DOHH2 (cell line): ENCODE data around the gene UFM1.

Experiments
- H3F3A ChIP-seq: fragments of 200-600 bp; sonication (generic), shearing (Covaris generic); 2 replicates; pipeline ENCODE4 v1.6.0; 2016; ENCODE audit warnings: antibody characterized with exemption, mild to moderate bottlenecking; ENCODE audit not compliant: control insufficient read depth, insufficient read depth
- H3K27ac ChIP-seq: fragments of 200-600 bp; sonication (generic); 2 replicates; pipeline ENCODE4 v1.5.1; 2014; ENCODE audit warnings: low read depth, mild to moderate bottlenecking, low read length, moderate library complexity
- H3K27me3 ChIP-seq: fragments of 200-600 bp; sonication (generic); 2 replicates; pipeline ENCODE4 v1.6.1; 2014; ENCODE audit warnings: mild to moderate bottlenecking, low read length, mixed read lengths; ENCODE audit not compliant: control insufficient read depth
- H3K36me3 ChIP-seq: fragments of 200-600 bp; sonication (generic); 2 replicates; pipeline ENCODE4 v1.6.1; 2014; ENCODE audit warnings: mild to moderate bottlenecking, low read length, moderate library complexity, mixed read lengths; ENCODE audit not compliant: control insufficient read depth
- H3K4me1 ChIP-seq: fragments of 200-600 bp; sonication (generic); 2 replicates; pipeline ENCODE4 v1.6.1; 2014; ENCODE audit warnings: mild to moderate bottlenecking, low read length, mixed read lengths; ENCODE audit not compliant: control insufficient read depth
- H3K4me2 ChIP-seq: fragments of 200-600 bp; sonication (generic); 2 replicates; pipeline ENCODE4 v1.6.0; 2014; ENCODE audit warnings: mild to moderate bottlenecking, low read length, moderate library complexity
- H3K4me3 ChIP-seq: fragments of 200-600 bp; sonication (generic); 2 replicates; pipeline ENCODE4 v1.5.1; 2014; ENCODE audit warnings: mild to moderate bottlenecking, low read length, mixed read lengths
- H3K79me2 ChIP-seq: fragments of 200-600 bp; sonication (generic); 2 replicates; pipeline ENCODE4 v1.6.1; 2014; ENCODE audit warnings: mild to moderate bottlenecking, low read length, mixed read lengths; ENCODE audit not compliant: control insufficient read depth
- H3K9me2 ChIP-seq: fragments of 200-600 bp; sonication (generic); replicated peaks from 2 replicates; pipeline ENCODE4 v1.6.1; 2014; ENCODE audit warnings: mild to moderate bottlenecking, low read length, mixed read lengths; ENCODE audit not compliant: control insufficient read depth
- H3K9me3 ChIP-seq: fragments of 200-600 bp; sonication (generic); 2 replicates; pipeline ENCODE4 v1.6.1; 2014; ENCODE audit warnings: antibody characterized with exemption, low read length, mixed read lengths; ENCODE audit not compliant: control insufficient read depth, insufficient read depth
- H4K20me1 ChIP-seq: fragments of 200-600 bp; sonication (generic); 2 replicates; pipeline ENCODE4 v1.6.0; 2014; ENCODE audit warnings: low read depth, mild to moderate bottlenecking, antibody characterized with exemption, low read length, moderate library complexity; ENCODE audit not compliant: control insufficient read depth, insufficient read depth
- EZH2phosphoT487 ChIP-seq: fragments of 200-600 bp; sonication (generic); IDR thresholded peaks from 2 replicates; pipeline ENCODE4 v1.6.1; 2017; ENCODE audit warnings: borderline replicate concordance, mild to moderate bottlenecking, antibody characterized with exemption, low read length, moderate library complexity, mixed read lengths
- TF ChIP-seq, protein P1 (sequence below): fragments of 200-600 bp; sonication (generic); IDR thresholded peaks from one replicate; pipeline ENCODE4 v1.5.1; 2014; ENCODE audit warnings: antibody characterized with exemption, mild to moderate bottlenecking, low read depth, low read length; ENCODE audit not compliant: poor library complexity, severe bottlenecking

The UFM1 gene

DNA sequence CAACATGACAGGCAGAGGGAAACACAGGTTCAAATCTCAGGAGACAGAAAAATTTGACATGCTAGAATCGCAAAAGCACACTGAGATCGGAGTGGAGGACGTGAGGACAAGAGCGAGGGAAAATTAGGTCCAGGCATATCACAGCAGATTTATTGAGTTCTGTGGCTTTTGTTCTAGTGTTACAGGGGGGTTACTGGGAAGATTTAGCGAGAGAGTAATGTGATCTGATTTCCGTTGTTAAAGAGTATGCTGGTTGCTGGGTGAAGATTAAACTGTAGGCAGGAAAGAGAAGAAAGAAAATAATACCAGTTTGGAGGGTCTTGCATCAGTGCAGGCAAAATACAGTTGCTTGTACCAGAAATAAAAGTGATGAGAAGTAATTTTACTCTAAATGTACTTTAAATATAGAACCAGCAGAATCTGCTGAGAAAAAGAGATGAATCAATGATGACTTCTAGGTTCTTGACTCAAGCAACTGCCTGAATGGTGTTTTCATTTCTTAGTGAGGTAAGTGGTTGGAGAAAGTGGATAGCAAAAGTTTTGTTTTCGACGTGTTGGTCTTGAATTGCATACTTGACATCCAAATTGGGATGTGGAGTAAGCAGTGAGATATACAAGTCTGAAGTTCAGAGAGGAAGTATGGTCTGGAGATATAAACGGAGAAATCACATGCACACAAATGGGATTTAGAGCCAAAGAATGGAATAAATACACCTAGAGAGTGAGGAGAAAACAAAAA is 35.7 kb downstream of the UFM1 start:
- TF ChIP-seq, protein P1, sequence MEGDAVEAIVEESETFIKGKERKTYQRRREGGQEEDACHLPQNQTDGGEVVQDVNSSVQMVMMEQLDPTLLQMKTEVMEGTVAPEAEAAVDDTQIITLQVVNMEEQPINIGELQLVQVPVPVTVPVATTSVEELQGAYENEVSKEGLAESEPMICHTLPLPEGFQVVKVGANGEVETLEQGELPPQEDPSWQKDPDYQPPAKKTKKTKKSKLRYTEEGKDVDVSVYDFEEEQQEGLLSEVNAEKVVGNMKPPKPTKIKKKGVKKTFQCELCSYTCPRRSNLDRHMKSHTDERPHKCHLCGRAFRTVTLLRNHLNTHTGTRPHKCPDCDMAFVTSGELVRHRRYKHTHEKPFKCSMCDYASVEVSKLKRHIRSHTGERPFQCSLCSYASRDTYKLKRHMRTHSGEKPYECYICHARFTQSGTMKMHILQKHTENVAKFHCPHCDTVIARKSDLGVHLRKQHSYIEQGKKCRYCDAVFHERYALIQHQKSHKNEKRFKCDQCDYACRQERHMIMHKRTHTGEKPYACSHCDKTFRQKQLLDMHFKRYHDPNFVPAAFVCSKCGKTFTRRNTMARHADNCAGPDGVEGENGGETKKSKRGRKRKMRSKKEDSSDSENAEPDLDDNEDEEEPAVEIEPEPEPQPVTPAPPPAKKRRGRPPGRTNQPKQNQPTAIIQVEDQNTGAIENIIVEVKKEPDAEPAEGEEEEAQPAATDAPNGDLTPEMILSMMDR: no peak
- TF ChIP-seq EZH2phosphoT487: no peak
- H3K9me3 ChIP-seq: no peaks in the 10 kb centered on the region
- H3F3A ChIP-seq: no peaks in the 10 kb centered on the region
- H3K36me3 ChIP-seq: no peaks in the 10 kb centered on the region
- no peak overlapping the region for H3K4me2 ChIP-seq
- no peaks in the 10 kb centered on the region for H3K27me3 ChIP-seq
- no peaks in the 10 kb centered on the region for H3K79me2 ChIP-seq
- H4K20me1 ChIP-seq: no peaks in the 10 kb centered on the region
- H3K4me1 ChIP-seq: no peaks in the 10 kb centered on the region
- H3K4me3 ChIP-seq: no peak overlapping the region
- H3K27ac ChIP-seq: no peak overlapping the region
- H3K9me2 ChIP-seq: no peaks in the 10 kb centered on the region

DNA sequence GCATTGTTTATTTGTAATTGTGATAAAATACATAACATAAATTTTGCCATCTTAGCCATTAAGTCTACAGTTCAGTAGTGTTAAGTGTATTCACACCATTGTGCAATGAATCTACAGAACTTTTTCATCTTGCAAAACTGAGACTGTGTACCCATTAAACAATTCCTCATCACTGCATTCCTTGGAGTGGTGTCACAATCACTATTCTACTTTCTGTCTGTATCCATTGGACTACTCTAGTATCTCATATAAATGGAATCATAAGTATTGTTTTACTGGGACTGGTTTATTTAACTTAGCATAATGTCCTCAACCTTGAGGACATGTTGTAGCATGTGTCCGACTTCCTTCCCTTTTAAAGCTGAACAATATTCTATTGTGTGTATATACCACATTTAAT is 36.8 kb downstream of the UFM1 start:
- H3K27ac ChIP-seq: no peak overlapping the region
- TF ChIP-seq, protein P1: no peak
- TF ChIP-seq EZH2phosphoT487: no peak
- H3K4me3 ChIP-seq: no peak overlapping the region
- no peaks in the 10 kb centered on the region for H3K27me3 ChIP-seq
- H3K9me3 ChIP-seq: no peaks in the 10 kb centered on the region
- H4K20me1 ChIP-seq: no peaks in the 10 kb centered on the region
- no peaks in the 10 kb centered on the region for H3K79me2 ChIP-seq
- H3F3A ChIP-seq: no peaks in the 10 kb centered on the region
- no peaks in the 10 kb centered on the region for H3K4me1 ChIP-seq
- no peaks in the 10 kb centered on the region for H3K36me3 ChIP-seq
- no peaks in the 10 kb centered on the region for H3K9me2 ChIP-seq
- H3K4me2 ChIP-seq: no peak overlapping the region

DNA sequence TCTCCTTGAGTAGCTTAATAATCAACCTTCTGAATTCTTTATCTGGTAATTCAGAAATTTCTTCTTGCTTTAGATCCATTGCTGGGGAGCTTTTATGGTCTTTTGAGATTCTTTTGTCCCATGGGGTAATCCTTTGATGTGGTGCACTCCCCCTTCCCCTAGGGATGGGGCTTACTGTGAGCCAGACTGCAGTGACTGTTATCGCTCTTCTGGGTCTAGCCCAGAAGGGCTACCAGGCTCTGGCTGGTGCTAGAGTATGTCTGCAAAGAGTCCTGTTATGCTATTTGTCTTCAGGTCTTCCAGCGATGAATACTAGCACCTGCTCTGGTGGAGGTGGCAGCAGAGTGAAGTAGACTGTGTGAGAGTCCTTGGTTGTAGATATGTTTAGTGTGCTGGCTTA is 41.7 kb downstream of the UFM1 start:
- Histone ChIP-seq H3K36me3 (no peaks in the 10 kb centered on the region), H3K4me2 (no peak overlapping the region), H3K4me3 (no peak overlapping the region), H3K9me3 (no peaks in the 10 kb centered on the region), H3K4me1 (no peaks in the 10 kb centered on the region), H3K27ac (no peak overlapping the region), H3K27me3 (no peaks in the 10 kb centered on the region), H3K9me2 (no peaks in the 10 kb centered on the region), H3F3A (no peaks in the 10 kb centered on the region), H4K20me1 (no peaks in the 10 kb centered on the region), H3K79me2 (no peaks in the 10 kb centered on the region)
- TF ChIP-seq, protein P1: no peak
- TF ChIP-seq EZH2phosphoT487: no peak
